Vagina (tissue), 2 donors: Measurements from ENCODE around the gene TMEM87B.

Source experiments
- POLR2A ChIP-seq, 2 donors: fragments of 450-650 bp; IDR thresholded peaks; one replicate each; pipeline ENCODE4 v1.6.1; 2017; ENCODE audit warnings: antibody characterized with exemption in 2 of 2, mild to moderate bottlenecking in 2 of 2, moderate library complexity in 2 of 2
- POLR2AphosphoS5 ChIP-seq, 2 donors: sonication (generic); formaldehyde crosslinking; IDR thresholded peaks; one replicate each; pipeline ENCODE4 v1.9.0; 2017; ENCODE audit warnings: antibody characterized with exemption in 2 of 2, mild to moderate bottlenecking in 2 of 2, low read depth in 1 of 2; ENCODE audit not compliant: insufficient read depth in 1 of 2
- TF ChIP-seq, protein P1 (sequence below), 3 experiments: fragments of 450-650 bp in 2 of 3; fragments of 200-600 bp in 1 of 3; sonication (generic) in 1 of 3; IDR thresholded peaks; one replicate each; pipeline ENCODE4 v1.5.1; 2017 to 2019; ENCODE audit warnings: antibody characterized with exemption in 3 of 3, mild to moderate bottlenecking in 2 of 3, moderate library complexity in 2 of 3

DNA sequence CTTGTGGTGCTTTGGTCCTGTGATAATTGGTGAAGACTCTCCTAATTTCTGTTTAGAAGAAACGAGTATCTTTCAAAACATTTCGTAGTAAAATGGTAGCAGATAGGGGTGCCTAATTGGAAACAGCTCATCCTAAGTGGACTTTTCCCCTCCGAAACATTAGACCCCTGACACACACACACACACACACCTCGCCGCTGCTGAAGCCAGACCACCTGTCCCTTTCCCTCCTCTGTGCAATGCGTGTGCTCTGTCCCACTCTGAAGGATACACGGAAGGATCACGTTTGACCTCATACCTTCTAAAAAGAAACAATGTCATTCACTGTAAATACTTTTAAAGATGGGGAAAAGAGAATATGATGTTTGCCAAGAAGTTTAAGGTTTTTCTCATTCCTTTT, 36.2 kb upstream of the TMEM87B start:
- TF ChIP-seq, protein P1, sequence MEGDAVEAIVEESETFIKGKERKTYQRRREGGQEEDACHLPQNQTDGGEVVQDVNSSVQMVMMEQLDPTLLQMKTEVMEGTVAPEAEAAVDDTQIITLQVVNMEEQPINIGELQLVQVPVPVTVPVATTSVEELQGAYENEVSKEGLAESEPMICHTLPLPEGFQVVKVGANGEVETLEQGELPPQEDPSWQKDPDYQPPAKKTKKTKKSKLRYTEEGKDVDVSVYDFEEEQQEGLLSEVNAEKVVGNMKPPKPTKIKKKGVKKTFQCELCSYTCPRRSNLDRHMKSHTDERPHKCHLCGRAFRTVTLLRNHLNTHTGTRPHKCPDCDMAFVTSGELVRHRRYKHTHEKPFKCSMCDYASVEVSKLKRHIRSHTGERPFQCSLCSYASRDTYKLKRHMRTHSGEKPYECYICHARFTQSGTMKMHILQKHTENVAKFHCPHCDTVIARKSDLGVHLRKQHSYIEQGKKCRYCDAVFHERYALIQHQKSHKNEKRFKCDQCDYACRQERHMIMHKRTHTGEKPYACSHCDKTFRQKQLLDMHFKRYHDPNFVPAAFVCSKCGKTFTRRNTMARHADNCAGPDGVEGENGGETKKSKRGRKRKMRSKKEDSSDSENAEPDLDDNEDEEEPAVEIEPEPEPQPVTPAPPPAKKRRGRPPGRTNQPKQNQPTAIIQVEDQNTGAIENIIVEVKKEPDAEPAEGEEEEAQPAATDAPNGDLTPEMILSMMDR (IDR thresholded peaks at IDR 0.05): no peak
- TF ChIP-seq POLR2A (IDR thresholded peaks at IDR 0.05) (no peak), POLR2AphosphoS5 (IDR thresholded peaks at IDR 0.05; ENCODE audit: insufficient read depth in 1 of 2, low read depth in 1 of 2) (no peak)
